PFSK-1 (cell line): ENCODE data around the gene RIPOR3.

Source experiments
- SIN3A ChIP-seq: IDR thresholded peaks from 2 replicates; pipeline ENCODE4 v1.6.1; 2012; ENCODE audit warnings: mild to moderate bottlenecking, low read length, moderate library complexity, borderline replicate concordance; ENCODE audit not compliant: insufficient read depth
- TAF1 ChIP-seq: IDR thresholded peaks from 2 replicates; pipeline ENCODE4 v1.6.1; 2012; ENCODE audit warnings: low read length, control low read depth, borderline replicate concordance; ENCODE audit not compliant: insufficient read depth

GRCh38 chr20:50725724-50726005 is 34.3 kb upstream of the RIPOR3 start:
- TF ChIP-seq SIN3A (no peak), TAF1 (no peak)
